ENCODE measurements around the gene CDHR4. TPM values are rescaled to one million over a fixed set of nuclear protein-coding genes. Genes with fewer than 3 reads are reported as not detected.
A peak's percentile ranks its signal among the peaks of the same experiment; 100 is the strongest.

Gene CDHR4
- total RNA-seq, 1 experiment from 2014 or later = not detected

DNA sequence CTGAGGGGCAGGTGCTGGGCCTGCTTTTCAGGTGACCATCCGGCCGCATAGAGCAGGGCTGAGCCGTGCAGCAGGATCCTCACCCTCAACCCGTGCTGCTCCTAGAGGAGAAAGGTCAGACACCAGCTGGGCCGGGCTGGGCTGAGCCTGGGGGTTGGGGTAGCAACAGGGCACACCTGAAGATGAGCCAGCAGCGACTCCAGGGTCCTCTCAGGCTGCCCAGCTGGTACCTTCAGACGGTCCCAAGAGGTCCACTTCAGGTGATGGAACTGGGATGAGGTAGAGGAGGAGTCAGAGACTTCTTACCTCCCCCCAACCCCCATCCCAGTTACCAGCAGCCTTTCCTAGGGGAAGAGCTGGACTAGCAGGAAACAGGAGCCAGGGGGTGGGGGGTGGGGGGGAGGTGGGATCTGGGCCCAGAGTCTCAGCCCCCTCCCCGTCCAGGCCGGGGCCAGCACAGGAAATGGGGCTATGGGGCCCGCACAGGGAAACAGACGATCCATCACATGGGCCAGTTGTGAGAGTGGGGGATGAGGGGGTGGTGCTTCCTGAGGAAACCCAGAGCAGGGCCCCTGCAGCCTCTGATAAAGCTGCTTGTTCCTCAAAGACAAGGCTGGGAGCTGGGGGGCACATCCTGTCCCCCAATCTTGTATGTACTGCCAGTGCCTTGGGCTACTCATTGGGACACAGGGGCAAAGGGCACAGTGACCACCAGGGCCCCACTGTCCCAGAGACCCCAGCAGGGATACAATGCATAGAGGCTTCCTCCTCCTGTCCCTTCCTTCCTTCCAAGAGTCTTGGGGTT, 6.4 kb upstream of the CDHR4 start:
- Histone ChIP-seq H3K27me3 (ENCODE audit: insufficient read depth, low read length) (no peaks in the 10 kb centered on the region; the same call in 1 of the 2 replicates), H2BK20ac (ENCODE audit: low read depth, low read length, poor library complexity, severe bottlenecking) (no peak overlapping the region), H4K91ac (ENCODE audit: insufficient read length, low read depth, low read length) (no peak overlapping the region), H3K9ac (ENCODE audit: extremely low read depth, insufficient read length, low read length) (no peak overlapping the region), H2BK5ac (ENCODE audit: insufficient read length, low read length) (no peak overlapping the region), H2BK12ac (ENCODE audit: insufficient read length, low read depth, low read length) (no peak overlapping the region), H4K5ac (ENCODE audit: insufficient read length, low read depth, low read length) (no peak overlapping the region), H3K4me1 (ENCODE audit: insufficient read depth, low read length) (peaks cover 8% of the 10 kb centered on the region; the same call in 1 of the 2 replicates), H3K56ac (ENCODE audit: insufficient read length, low read depth, low read length) (no peak overlapping the region), H4K20me1 (ENCODE audit: control insufficient read depth, insufficient read depth, insufficient read length) (no peaks in the 10 kb centered on the region), H3K23ac (ENCODE audit: insufficient read length, low read depth, low read length) (no peak overlapping the region), H3T11ph (ENCODE audit: low read length) (no peak overlapping the region), H3K23me2 (ENCODE audit: insufficient read length, low read depth, low read length, poor library complexity, severe bottlenecking) (peaks cover 14% of the 10 kb centered on the region), H3K79me1 (ENCODE audit: insufficient read depth, low read depth, low read length, poor library complexity, severe bottlenecking) (no peaks in the 10 kb centered on the region), H3K14ac (ENCODE audit: insufficient read depth, low read length) (no peak overlapping the region; the same call in 1 of the 2 replicates), H2AFZ (ENCODE audit: low read length) (no peak overlapping the region), H3K18ac (ENCODE audit: insufficient read length, low read depth, low read length) (peak overlapping the region; percentile 11), H3K4me2 (ENCODE audit: insufficient read depth, insufficient read length, low read length) (no peak overlapping the region), H3K4ac (ENCODE audit: low read depth, low read length) (no peak overlapping the region), H4K8ac (replicated peaks; ENCODE audit: insufficient read length, low read depth, low read length) (no peak overlapping the region), H2BK15ac (ENCODE audit: low read depth, low read length) (no peak overlapping the region), H3K79me2 (ENCODE audit: insufficient read depth, low read length) (no peaks in the 10 kb centered on the region), H2AK5ac (ENCODE audit: insufficient read length, low read length) (no peak overlapping the region), H3K27ac (ENCODE audit: insufficient read length, low read depth, low read length) (no peak overlapping the region), H2BK120ac (ENCODE audit: low read depth, low read length, poor library complexity, severe bottlenecking) (no peak overlapping the region), H3K9me3 (ENCODE audit: control insufficient read depth, low read depth, low read length) (no peaks in the 10 kb centered on the region)
- TF ChIP-seq, protein P1, sequence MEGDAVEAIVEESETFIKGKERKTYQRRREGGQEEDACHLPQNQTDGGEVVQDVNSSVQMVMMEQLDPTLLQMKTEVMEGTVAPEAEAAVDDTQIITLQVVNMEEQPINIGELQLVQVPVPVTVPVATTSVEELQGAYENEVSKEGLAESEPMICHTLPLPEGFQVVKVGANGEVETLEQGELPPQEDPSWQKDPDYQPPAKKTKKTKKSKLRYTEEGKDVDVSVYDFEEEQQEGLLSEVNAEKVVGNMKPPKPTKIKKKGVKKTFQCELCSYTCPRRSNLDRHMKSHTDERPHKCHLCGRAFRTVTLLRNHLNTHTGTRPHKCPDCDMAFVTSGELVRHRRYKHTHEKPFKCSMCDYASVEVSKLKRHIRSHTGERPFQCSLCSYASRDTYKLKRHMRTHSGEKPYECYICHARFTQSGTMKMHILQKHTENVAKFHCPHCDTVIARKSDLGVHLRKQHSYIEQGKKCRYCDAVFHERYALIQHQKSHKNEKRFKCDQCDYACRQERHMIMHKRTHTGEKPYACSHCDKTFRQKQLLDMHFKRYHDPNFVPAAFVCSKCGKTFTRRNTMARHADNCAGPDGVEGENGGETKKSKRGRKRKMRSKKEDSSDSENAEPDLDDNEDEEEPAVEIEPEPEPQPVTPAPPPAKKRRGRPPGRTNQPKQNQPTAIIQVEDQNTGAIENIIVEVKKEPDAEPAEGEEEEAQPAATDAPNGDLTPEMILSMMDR (conservative IDR thresholded peaks at IDR 0.05) = no peak
- Mint-ChIP-seq H3K36me3 (ENCODE audit: insufficient read depth in 1 of 3, low read depth in 3 of 3) (no peaks in the 10 kb centered on the region), H3K4me3 (no peak overlapping the region), H3K27me3 (ENCODE audit: low read depth) (peaks cover 37% of the 10 kb centered on the region), H3K4me1 (peaks cover 31% of the 10 kb centered on the region in 2 experiments), H3K9me3 (no peaks in the 10 kb centered on the region), H3K27ac (peak overlapping the region in 2 of 3 experiments; percentile 35 to 61; a peak in 1 of 7 replicates)
- WGBS (ENCODE audit: extremely low coverage, insufficient read length, low lambda C conversion rate) = no CpG with 5 or more reads among the region's 11 CpGs
- peak; percentile 68 for DNase-seq

All from H9 (cell line).